ENCODE results near the gene ABLIM2. TPM values are rescaled to one million over a fixed set of nuclear protein-coding genes. Genes with fewer than 3 reads are reported as not detected.

Gene ABLIM2
- total and polyA plus RNA-seq, 10 of the 15 experiments (the other 5 are each of a cell fraction or from before 2014, with no cell fraction given), result 0.03 to 0.15 (median 0.05) TPM; not detected in 7

- TF ChIP-seq, protein P1, sequence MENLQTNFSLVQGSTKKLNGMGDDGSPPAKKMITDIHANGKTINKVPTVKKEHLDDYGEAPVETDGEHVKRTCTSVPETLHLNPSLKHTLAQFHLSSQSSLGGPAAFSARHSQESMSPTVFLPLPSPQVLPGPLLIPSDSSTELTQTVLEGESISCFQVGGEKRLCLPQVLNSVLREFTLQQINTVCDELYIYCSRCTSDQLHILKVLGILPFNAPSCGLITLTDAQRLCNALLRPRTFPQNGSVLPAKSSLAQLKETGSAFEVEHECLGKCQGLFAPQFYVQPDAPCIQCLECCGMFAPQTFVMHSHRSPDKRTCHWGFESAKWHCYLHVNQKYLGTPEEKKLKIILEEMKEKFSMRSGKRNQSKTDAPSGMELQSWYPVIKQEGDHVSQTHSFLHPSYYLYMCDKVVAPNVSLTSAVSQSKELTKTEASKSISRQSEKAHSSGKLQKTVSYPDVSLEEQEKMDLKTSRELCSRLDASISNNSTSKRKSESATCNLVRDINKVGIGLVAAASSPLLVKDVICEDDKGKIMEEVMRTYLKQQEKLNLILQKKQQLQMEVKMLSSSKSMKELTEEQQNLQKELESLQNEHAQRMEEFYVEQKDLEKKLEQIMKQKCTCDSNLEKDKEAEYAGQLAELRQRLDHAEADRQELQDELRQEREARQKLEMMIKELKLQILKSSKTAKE (IDR thresholded peaks at IDR 0.05; ENCODE audit: low read depth, poor library complexity, severe bottlenecking), result no peak
- TF ChIP-seq RFX5 (IDR thresholded peaks at IDR 0.05; ENCODE audit: low read depth, low read length) (no peak), BHLHE40 (IDR thresholded peaks at IDR 0.05; ENCODE audit: borderline replicate concordance in 1 of 2, low read depth in 2 of 2, low read length in 1 of 2) (no peak), ZNF24 (IDR thresholded peaks at IDR 0.05) (no peak), PML (IDR thresholded peaks at IDR 0.05; ENCODE audit: low read length) (no peak), JUNB (IDR thresholded peaks at IDR 0.05) (no peak), WRNIP1 (IDR thresholded peaks at IDR 0.05; ENCODE audit: borderline replicate concordance, low read depth, low read length) (no peak), TCF3 (IDR thresholded peaks at IDR 0.05; ENCODE audit: borderline replicate concordance, insufficient read depth, low read depth, low read length) (no peak), PAX8 (IDR thresholded peaks at IDR 0.05) (no peak), HCFC1 (IDR thresholded peaks at IDR 0.05; ENCODE audit: low read length) (no peak)
These were observed 226.3 kb downstream of the ABLIM2 start (continued) for GRCh38 chr4:7932287-7932686.

- no peak for ATAC-seq
- ChIA-PET SMC1A (ENCODE audit: uncharacterized antibody, unreplicated experiment) (interaction anchor here (1.0 kb wide), 1 partner anchor 123 kb away, joined by 3 read pairs; no protein-coding TSS in a partner anchor), RAD21 (ENCODE audit: unreplicated experiment) (no interaction called here), CTCF (no interaction called here), POLR2A (no interaction called here)
- H3K27me3 ChIP-seq (replicated peaks in 1 of 2; ENCODE audit: control insufficient read depth in 2 of 2, insufficient read depth in 2 of 2, low read length in 1 of 2), result no peaks in the 10 kb centered on the region; a peak in 2 of 4 replicates
- H3K36me3 ChIP-seq (ENCODE audit: control insufficient read depth in 2 of 2, insufficient read depth in 2 of 2, low read length in 1 of 2), result no peaks in the 10 kb centered on the region
- H3K4me3 ChIP-seq, result no peak overlapping the region
- in situ Hi-C loops (cut with MboI), result no loop called here
- H3K4me1 ChIP-seq (ENCODE audit: control insufficient read depth, insufficient read depth, low read length), result no peaks in the 10 kb centered on the region
- H3K27ac ChIP-seq (ENCODE audit: control insufficient read depth, insufficient read depth), result no peak overlapping the region
- no peak for DNase-seq (ENCODE audit: low read depth, low spot score)
- no peaks in the 10 kb centered on the region for H4K20me1 ChIP-seq (ENCODE audit: control insufficient read depth, insufficient read depth)
- no peaks in the 10 kb centered on the region for H3K79me2 ChIP-seq (ENCODE audit: control insufficient read depth, insufficient read depth, low read length)
- no peak overlapping the region for H3K4me2 ChIP-seq (ENCODE audit: control insufficient read depth, insufficient read depth)
- no peak for FAIRE-seq
- BruUV-seq (replicated peaks), result no TSS peak
- no peaks in the 10 kb centered on the region; the same call in 2 of the 3 replicates for H3K9me3 ChIP-seq (replicated peaks; ENCODE audit: control insufficient read depth, insufficient read depth, low read length)
- no peak overlapping the region for H3K9ac ChIP-seq (ENCODE audit: control insufficient read depth, insufficient read depth, low read length)
- intact Hi-C loops (cut with micrococcal nuclease; ENCODE audit: unreplicated experiment), result no loop called here
- no peak overlapping the region for H2AFZ ChIP-seq (ENCODE audit: control insufficient read depth, low read depth, low read length)
- WGBS (ENCODE audit: insufficient coverage, insufficient replicate concordance, low lambda C conversion rate, missing lambda C conversion rate), result 3% methylated on average over 7 of the region's 7 CpGs
- TF ChIP-seq, protein P2, sequence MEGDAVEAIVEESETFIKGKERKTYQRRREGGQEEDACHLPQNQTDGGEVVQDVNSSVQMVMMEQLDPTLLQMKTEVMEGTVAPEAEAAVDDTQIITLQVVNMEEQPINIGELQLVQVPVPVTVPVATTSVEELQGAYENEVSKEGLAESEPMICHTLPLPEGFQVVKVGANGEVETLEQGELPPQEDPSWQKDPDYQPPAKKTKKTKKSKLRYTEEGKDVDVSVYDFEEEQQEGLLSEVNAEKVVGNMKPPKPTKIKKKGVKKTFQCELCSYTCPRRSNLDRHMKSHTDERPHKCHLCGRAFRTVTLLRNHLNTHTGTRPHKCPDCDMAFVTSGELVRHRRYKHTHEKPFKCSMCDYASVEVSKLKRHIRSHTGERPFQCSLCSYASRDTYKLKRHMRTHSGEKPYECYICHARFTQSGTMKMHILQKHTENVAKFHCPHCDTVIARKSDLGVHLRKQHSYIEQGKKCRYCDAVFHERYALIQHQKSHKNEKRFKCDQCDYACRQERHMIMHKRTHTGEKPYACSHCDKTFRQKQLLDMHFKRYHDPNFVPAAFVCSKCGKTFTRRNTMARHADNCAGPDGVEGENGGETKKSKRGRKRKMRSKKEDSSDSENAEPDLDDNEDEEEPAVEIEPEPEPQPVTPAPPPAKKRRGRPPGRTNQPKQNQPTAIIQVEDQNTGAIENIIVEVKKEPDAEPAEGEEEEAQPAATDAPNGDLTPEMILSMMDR (IDR thresholded peaks at IDR 0.05 in 2 of 3, conservative IDR thresholded peaks at IDR 0.05 in 1 of 3; ENCODE audit: control insufficient read depth in 2 of 3, extremely low read depth in 1 of 3, insufficient read depth in 1 of 3, low read depth in 3 of 3, low read length in 3 of 3), result peak in 1 of 3 experiments; percentile 11; a peak in 2 of 6 replicates
- 0 out of 2 replicates have a peak, but pooled peaks have one; percentile 14 for TF ChIP-seq RAD21 (IDR thresholded peaks at IDR 0.05; ENCODE audit: insufficient read depth, low read depth, low read length)
- no peak for TF ChIP-seq NFYA (IDR thresholded peaks at IDR 0.05; ENCODE audit: borderline replicate concordance, low read depth, low read length)
- TF ChIP-seq BACH1 (IDR thresholded peaks at IDR 0.05; ENCODE audit: borderline replicate concordance), result no peak
- TF ChIP-seq RB1 (IDR thresholded peaks at IDR 0.05; ENCODE audit: borderline replicate concordance), result no peak
These were observed 229.3 kb downstream of the ABLIM2 start for GRCh38 chr4:7929118-7929951.
